B cell (primary cell): ENCODE results near the gene HTRA2.

Experiments used
- CTCF ChIP-seq: fragments of 200-600 bp; IDR thresholded peaks from one replicate; pipeline ENCODE4 v1.8.0; 2022; ENCODE audit warnings: antibody characterized with exemption, mild to moderate bottlenecking
- EZH2 ChIP-seq: IDR thresholded peaks from 2 replicates; pipeline ENCODE4 v1.6.1; 2012; ENCODE audit warnings: borderline replicate concordance, low read depth, mild to moderate bottlenecking, moderate library complexity, low read length; ENCODE audit not compliant: insufficient read depth, poor library complexity, severe bottlenecking

GRCh38 chr2:74532222-74532621, 2.5 kb downstream of the HTRA2 start:
- TF ChIP-seq CTCF (peak; percentile 49), EZH2 (no peak)
